Activated CD8-positive, alpha-beta memory T cell treated with anti-CD3 and anti-CD28 coated beads, Interleukin-2, amount 50 U/mL, for 1 hour (primary cell): ENCODE data around the gene GATAD2B.
"Not testable (repeated sequence)": the region's sequence is repeated elsewhere in the genome, so short reads cannot be mapped to it uniquely, and the experiment has no call there.

Source experiments
- DNase-seq: peaks from one replicate; pipeline ENCODE4 v3.0.0-alpha.2; 2020; ENCODE audit errors: extremely low read depth

Gene GATAD2B

GRCh38 chr1:153888533-153888932 lies 34.2 kb downstream of the GATAD2B start:
- no peak for DNase-seq

GRCh38 chr1:153886127-153886526 lies 36.6 kb downstream of the GATAD2B start:
- no peak for DNase-seq

- no peak for DNase-seq
These were observed 39.5 kb downstream of the GATAD2B start for GRCh38 chr1:153883223-153883622.

- no peak for DNase-seq
These were observed 40.4 kb downstream of the GATAD2B start for GRCh38 chr1:153882296-153882912.

GRCh38 chr1:153881751-153882150 lies 41.0 kb downstream of the GATAD2B start:
- no peak for DNase-seq

GRCh38 chr1:153880962-153881361 lies 41.8 kb downstream of the GATAD2B start:
- peak; percentile 19 for DNase-seq

- no peak for DNase-seq
These were observed 42.7 kb downstream of the GATAD2B start for GRCh38 chr1:153880024-153880423.

GRCh38 chr1:153877112-153877511 lies 45.7 kb downstream of the GATAD2B start:
- no peak for DNase-seq

- no peak for DNase-seq
These were observed 49.8 kb downstream of the GATAD2B start for GRCh38 chr1:153872934-153873333.

- DNase-seq = no peak
These were observed 50.4 kb downstream of the GATAD2B start for GRCh38 chr1:153872331-153872730.

- DNase-seq = no peak
These were observed 53.3 kb downstream of the GATAD2B start for GRCh38 chr1:153869486-153869885.

- no peak for DNase-seq
These were observed 56.5 kb downstream of the GATAD2B start for GRCh38 chr1:153866045-153866850.

- no peak for DNase-seq
These were observed 62.5 kb downstream of the GATAD2B start for GRCh38 chr1:153860285-153860684.

- no peak for DNase-seq
These were observed 65.3 kb downstream of the GATAD2B start for GRCh38 chr1:153857505-153857904.

- no peak for DNase-seq
These were observed 66.0 kb downstream of the GATAD2B start for GRCh38 chr1:153856763-153857162.

GRCh38 chr1:153852170-153852569 lies 70.6 kb downstream of the GATAD2B start:
- DNase-seq = no peak

- no peak for DNase-seq
These were observed 73.1 kb downstream of the GATAD2B start for GRCh38 chr1:153849487-153850185.

GRCh38 chr1:153848805-153849204 lies 74.0 kb downstream of the GATAD2B start:
- no peak for DNase-seq

- DNase-seq = no peak
These were observed 77.6 kb downstream of the GATAD2B start for GRCh38 chr1:153845158-153845557.

GRCh38 chr1:153844349-153844748 lies 78.4 kb downstream of the GATAD2B start:
- DNase-seq = not testable (repeated sequence)

- DNase-seq = no peak
These were observed 80.7 kb downstream of the GATAD2B start for GRCh38 chr1:153842006-153842471.

GRCh38 chr1:153841463-153841994 lies 81.2 kb downstream of the GATAD2B start:
- DNase-seq = no peak
